Astrocyte (in vitro differentiated cells and primary cell): ENCODE results near the gene IFT27. TPM values are rescaled to one million over a fixed set of nuclear protein-coding genes. Genes with fewer than 3 reads are reported as not detected.
A peak's percentile ranks its signal among the peaks of the same experiment; 100 is the strongest.

ENCODE experiments used
- DNase-seq: peaks from one replicate; pipeline ENCODE4 v3.0.0-alpha.2; 2010; ENCODE audit warnings: low read depth
- FAIRE-seq: peaks from 2 replicates; lab custom pipeline; 2011; peaks lifted over from hg19 to GRCh38; lab: Jason Lieb, UNC
- H2AFZ ChIP-seq: 2 replicates; pipeline ENCODE4 v1.6.0; 2012; ENCODE audit warnings: low read depth, low read length, inconsistent platforms
- H3K27ac ChIP-seq: 2 replicates; pipeline ENCODE4 v1.5.1; 2011; ENCODE audit warnings: low read depth, low read length, inconsistent platforms
- H3K27me3 ChIP-seq: 2 replicates; pipeline ENCODE4 v1.6.0; 2011; ENCODE audit warnings: low read length, inconsistent platforms; ENCODE audit not compliant: insufficient read depth
- H3K36me3 ChIP-seq: 2 replicates; pipeline ENCODE4 v1.5.1; 2011; ENCODE audit warnings: low read length, inconsistent platforms; ENCODE audit not compliant: insufficient read depth
- H3K4me1 ChIP-seq: 2 replicates; pipeline ENCODE4 v1.5.1; 2011; ENCODE audit warnings: low read length, inconsistent platforms; ENCODE audit not compliant: insufficient read depth
- H3K4me2 ChIP-seq: 2 replicates; pipeline ENCODE4 v1.6.0; 2012; ENCODE audit warnings: low read length, inconsistent platforms
- H3K4me3 ChIP-seq: 2 replicates; pipeline ENCODE4 v1.5.1; 2011; ENCODE audit warnings: low read depth, mild to moderate bottlenecking, low read length, inconsistent platforms; ENCODE audit not compliant: insufficient read depth
- H3K79me2 ChIP-seq: 2 replicates; pipeline ENCODE4 v1.6.0; 2012; ENCODE audit warnings: mild to moderate bottlenecking, low read length, inconsistent platforms; ENCODE audit not compliant: insufficient read depth
- H3K9ac ChIP-seq: 2 replicates; pipeline ENCODE4 v1.6.0; 2012; ENCODE audit warnings: mild to moderate bottlenecking, low read length, inconsistent platforms
- H3K9me3 ChIP-seq: 2 replicates; pipeline ENCODE4 v1.5.1; 2012; ENCODE audit warnings: low read depth, mild to moderate bottlenecking, low read length, inconsistent platforms; ENCODE audit not compliant: insufficient read depth
- H4K20me1 ChIP-seq: 2 replicates; pipeline ENCODE4 v1.6.0; 2012; ENCODE audit warnings: low read length, inconsistent platforms; ENCODE audit not compliant: insufficient read depth
- H3K27ac Mint-ChIP-seq: one replicate; pipeline ENCODE4 v1.8.0; 2021; ENCODE audit warnings: mild to moderate bottlenecking, mixed read lengths; ENCODE audit not compliant: unreplicated experiment
- H3K27me3 Mint-ChIP-seq: one replicate; pipeline ENCODE4 v1.8.0; 2021; ENCODE audit warnings: low read depth, mixed read lengths; ENCODE audit not compliant: unreplicated experiment
- H3K36me3 Mint-ChIP-seq: one replicate; pipeline ENCODE4 v1.8.0; 2021; ENCODE audit warnings: low read depth, mixed read lengths; ENCODE audit not compliant: unreplicated experiment
- H3K4me1 Mint-ChIP-seq: one replicate; pipeline ENCODE4 v1.8.0; 2021; ENCODE audit warnings: low read depth, mixed read lengths; ENCODE audit not compliant: unreplicated experiment
- H3K4me3 Mint-ChIP-seq: one replicate; pipeline ENCODE4 v1.8.0; 2021; ENCODE audit warnings: mild to moderate bottlenecking, moderate library complexity, mixed read lengths; ENCODE audit not compliant: unreplicated experiment
- H3K9me3 Mint-ChIP-seq: one replicate; pipeline ENCODE4 v1.8.0; 2021; ENCODE audit warnings: mild to moderate bottlenecking, mixed read lengths; ENCODE audit not compliant: unreplicated experiment
- EZH2 ChIP-seq: IDR thresholded peaks from 2 replicates; pipeline ENCODE4 v1.6.1; 2012; ENCODE audit warnings: mild to moderate bottlenecking, low read length, inconsistent platforms; ENCODE audit not compliant: insufficient read depth
- total RNA-seq: library from RNA; stranded (reverse); gene quantifications from 2 replicates; pipeline ENCODE4 v1.2.1, GENCODE V29; 2021
- TF ChIP-seq, protein P1 (sequence below): IDR thresholded peaks from 2 replicates; pipeline ENCODE4 v1.5.1; 2011; ENCODE audit warnings: low read depth, mild to moderate bottlenecking, inconsistent platforms, low read length, moderate library complexity; ENCODE audit not compliant: insufficient read depth

IFT27 gene
- total RNA-seq, 1 donor from 2014 or later = 30.1 TPM

- DNase-seq = no peak
- FAIRE-seq = no peak
- Mint-ChIP-seq H3K9me3 (no peaks in the 10 kb centered on the region), H3K4me3 (no peak overlapping the region), H3K27me3 (peaks cover 3% of the 10 kb centered on the region), H3K36me3 (peaks cover 18% of the 10 kb centered on the region), H3K27ac (peak overlapping the region; percentile 63), H3K4me1 (peaks cover 4% of the 10 kb centered on the region)
- TF ChIP-seq EZH2 = no peak
- TF ChIP-seq, protein P1, sequence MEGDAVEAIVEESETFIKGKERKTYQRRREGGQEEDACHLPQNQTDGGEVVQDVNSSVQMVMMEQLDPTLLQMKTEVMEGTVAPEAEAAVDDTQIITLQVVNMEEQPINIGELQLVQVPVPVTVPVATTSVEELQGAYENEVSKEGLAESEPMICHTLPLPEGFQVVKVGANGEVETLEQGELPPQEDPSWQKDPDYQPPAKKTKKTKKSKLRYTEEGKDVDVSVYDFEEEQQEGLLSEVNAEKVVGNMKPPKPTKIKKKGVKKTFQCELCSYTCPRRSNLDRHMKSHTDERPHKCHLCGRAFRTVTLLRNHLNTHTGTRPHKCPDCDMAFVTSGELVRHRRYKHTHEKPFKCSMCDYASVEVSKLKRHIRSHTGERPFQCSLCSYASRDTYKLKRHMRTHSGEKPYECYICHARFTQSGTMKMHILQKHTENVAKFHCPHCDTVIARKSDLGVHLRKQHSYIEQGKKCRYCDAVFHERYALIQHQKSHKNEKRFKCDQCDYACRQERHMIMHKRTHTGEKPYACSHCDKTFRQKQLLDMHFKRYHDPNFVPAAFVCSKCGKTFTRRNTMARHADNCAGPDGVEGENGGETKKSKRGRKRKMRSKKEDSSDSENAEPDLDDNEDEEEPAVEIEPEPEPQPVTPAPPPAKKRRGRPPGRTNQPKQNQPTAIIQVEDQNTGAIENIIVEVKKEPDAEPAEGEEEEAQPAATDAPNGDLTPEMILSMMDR = no peak
- Histone ChIP-seq H3K36me3 (peaks cover 5% of the 10 kb centered on the region), H3K9ac (no peak overlapping the region), H3K27ac (no peak overlapping the region), H4K20me1 (no peaks in the 10 kb centered on the region), H2AFZ (no peak overlapping the region), H3K79me2 (no peaks in the 10 kb centered on the region), H3K9me3 (no peaks in the 10 kb centered on the region), H3K4me3 (no peak overlapping the region), H3K4me2 (no peak overlapping the region), H3K27me3 (no peaks in the 10 kb centered on the region), H3K4me1 (no peaks in the 10 kb centered on the region)
These were observed 10.6 kb downstream of the IFT27 start for GRCh38 chr22:36765131-36765942.

DNA sequence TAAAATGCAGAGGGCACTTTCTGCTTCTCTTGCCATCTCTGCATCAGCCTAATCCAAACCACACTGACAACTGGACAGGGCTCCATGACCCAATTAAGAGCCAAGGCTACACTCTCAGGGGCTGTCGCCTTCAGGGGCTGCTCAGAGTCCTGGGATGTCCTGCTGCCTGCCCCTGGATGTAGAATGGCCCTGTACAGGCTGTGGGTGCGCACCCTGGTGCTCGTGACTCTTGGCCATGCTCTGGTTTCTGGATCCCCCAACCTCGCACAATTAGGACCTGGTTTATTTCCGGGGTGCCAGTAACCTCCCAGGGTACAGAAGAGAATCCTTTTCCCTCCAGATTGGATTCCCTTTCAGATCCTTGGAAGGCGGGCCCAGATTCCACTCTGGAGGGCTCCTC is 11.3 kb downstream of the IFT27 start:
- H3K9me3 ChIP-seq = no peaks in the 10 kb centered on the region
- Mint-ChIP-seq H3K27me3 (peaks cover 3% of the 10 kb centered on the region), H3K27ac (no peak overlapping the region), H3K9me3 (no peaks in the 10 kb centered on the region), H3K4me1 (peaks cover 4% of the 10 kb centered on the region), H3K4me3 (no peak overlapping the region), H3K36me3 (peaks cover 17% of the 10 kb centered on the region)
- no peak overlapping the region for H2AFZ ChIP-seq
- no peaks in the 10 kb centered on the region for H4K20me1 ChIP-seq
- H3K27ac ChIP-seq = no peak overlapping the region
- no peaks in the 10 kb centered on the region for H3K27me3 ChIP-seq
- no peak overlapping the region for H3K4me2 ChIP-seq
- peaks cover 5% of the 10 kb centered on the region for H3K36me3 ChIP-seq
- no peaks in the 10 kb centered on the region for H3K4me1 ChIP-seq
- H3K4me3 ChIP-seq = no peak overlapping the region
- H3K9ac ChIP-seq = no peak overlapping the region
- DNase-seq (no peak), FAIRE-seq (no peak)
- no peaks in the 10 kb centered on the region for H3K79me2 ChIP-seq
- no peak for TF ChIP-seq EZH2
- TF ChIP-seq, protein P1 = no peak

GRCh38 chr22:36764060-36764459 is 11.9 kb downstream of the IFT27 start:
- H3K36me3 ChIP-seq = peaks cover 5% of the 10 kb centered on the region
- no peak overlapping the region for H2AFZ ChIP-seq
- peaks cover 4% of the 10 kb centered on the region for H3K4me1 Mint-ChIP-seq
- H3K79me2 ChIP-seq = no peaks in the 10 kb centered on the region
- peaks cover 17% of the 10 kb centered on the region for H3K36me3 Mint-ChIP-seq
- H3K27me3 Mint-ChIP-seq = no peaks in the 10 kb centered on the region
- H3K4me2 ChIP-seq = no peak overlapping the region
- no peak for TF ChIP-seq EZH2
- TF ChIP-seq, protein P1 = no peak
- no peaks in the 10 kb centered on the region for H3K9me3 Mint-ChIP-seq
- no peaks in the 10 kb centered on the region for H4K20me1 ChIP-seq
- no peak overlapping the region for H3K9ac ChIP-seq
- H3K4me3 Mint-ChIP-seq = no peak overlapping the region
- no peak for DNase-seq
- no peak overlapping the region for H3K4me3 ChIP-seq
- H3K9me3 ChIP-seq = no peaks in the 10 kb centered on the region
- no peak overlapping the region for H3K27ac Mint-ChIP-seq
- H3K4me1 ChIP-seq = no peaks in the 10 kb centered on the region
- no peak overlapping the region for H3K27ac ChIP-seq
- FAIRE-seq = no peak
- H3K27me3 ChIP-seq = no peaks in the 10 kb centered on the region
